Raji (cell line): ENCODE measurements around the gene ADCY1.

Experiments used
- POLR2A ChIP-seq: IDR thresholded peaks from 2 replicates; pipeline ENCODE4 v1.6.1; 2011; ENCODE audit warnings: low read depth, low read length, control low read depth; ENCODE audit not compliant: insufficient read depth

The ADCY1 gene

GRCh38 chr7:45691155-45691656 is 117.0 kb downstream of the ADCY1 start:
- no peak for TF ChIP-seq POLR2A

GRCh38 chr7:45692031-45692430 is 117.9 kb downstream of the ADCY1 start:
- no peak for TF ChIP-seq POLR2A

- no peak for TF ChIP-seq POLR2A
Observed at GRCh38 chr7:45695249-45695995, 121.3 kb downstream of the ADCY1 start.

GRCh38 chr7:45696476-45696875 is 122.3 kb downstream of the ADCY1 start:
- TF ChIP-seq POLR2A, result no peak

- no peak for TF ChIP-seq POLR2A
Observed at GRCh38 chr7:45697576-45698136, 123.5 kb downstream of the ADCY1 start.

- TF ChIP-seq POLR2A, result no peak
Observed at GRCh38 chr7:45698303-45699014, 124.3 kb downstream of the ADCY1 start.

- TF ChIP-seq POLR2A, result no peak
Observed at GRCh38 chr7:45699015-45699309, 124.8 kb downstream of the ADCY1 start.

- TF ChIP-seq POLR2A, result no peak
Observed at GRCh38 chr7:45699726-45700390, 125.7 kb downstream of the ADCY1 start.

- no peak for TF ChIP-seq POLR2A
Observed at GRCh38 chr7:45700556-45700955, 126.4 kb downstream of the ADCY1 start.

GRCh38 chr7:45701701-45702510 is 127.7 kb downstream of the ADCY1 start:
- TF ChIP-seq POLR2A, result no peak

GRCh38 chr7:45702751-45703150 is 128.6 kb downstream of the ADCY1 start:
- no peak for TF ChIP-seq POLR2A

GRCh38 chr7:45703373-45703821 is 129.2 kb downstream of the ADCY1 start:
- TF ChIP-seq POLR2A, result no peak

GRCh38 chr7:45703911-45704682 is 129.9 kb downstream of the ADCY1 start:
- no peak for TF ChIP-seq POLR2A

- no peak for TF ChIP-seq POLR2A
Observed at GRCh38 chr7:45704683-45705016, 130.5 kb downstream of the ADCY1 start.
